GM23338 (cell line): Measurements from ENCODE around the gene RAD51B. TPM values are rescaled to one million over a fixed set of nuclear protein-coding genes. Genes with fewer than 3 reads are reported as not detected.

ENCODE experiments used
- ATAC-seq: fragments of 200-7000 bp; cut with Tn5 transposase; 3 replicates; pipeline ENCODE4 v1.9.1; 2020
- DNase-seq: peaks from one replicate; pipeline ENCODE4 v3.0.0-alpha.2; 2015; ENCODE audit warnings: low spot score
- H2AFZ ChIP-seq: fragments of 200-600 bp; sonication (generic); 2 replicates; pipeline ENCODE4 v1.8.0; 2016; ENCODE audit warnings: antibody characterized with exemption, mild to moderate bottlenecking, moderate library complexity
- H3F3A ChIP-seq: fragments of 200-600 bp; sonication (generic); replicated peaks from 2 replicates; pipeline ENCODE4 v1.8.0; 2017; ENCODE audit warnings: antibody characterized with exemption, mixed run types, low read depth
- H3K27ac ChIP-seq: fragments of 200-600 bp; sonication (generic); 2 replicates; pipeline ENCODE4 v1.6.1; 2016; ENCODE audit warnings: low read depth
- H3K27me3 ChIP-seq: fragments of 200-600 bp; sonication (generic); 2 replicates; pipeline ENCODE4 v1.8.0; 2016; ENCODE audit warnings: mild to moderate bottlenecking, mixed run types, moderate library complexity; ENCODE audit not compliant: insufficient read depth
- H3K36me3 ChIP-seq: fragments of 200-600 bp; sonication (generic); 2 replicates; pipeline ENCODE4 v1.8.0; 2016; ENCODE audit warnings: mild to moderate bottlenecking; ENCODE audit not compliant: insufficient read depth
- H3K4me1 ChIP-seq: fragments of 200-600 bp; sonication (generic); 2 replicates; pipeline ENCODE4 v1.8.0; 2016; ENCODE audit warnings: mild to moderate bottlenecking, moderate library complexity; ENCODE audit not compliant: insufficient read depth
- H3K4me2 ChIP-seq: fragments of 200-600 bp; sonication (generic); 2 replicates; pipeline ENCODE4 v1.7.1; 2017; ENCODE audit warnings: mixed run types
- H3K4me3 ChIP-seq: fragments of 200-600 bp; sonication (generic); 2 replicates; pipeline ENCODE4 v1.6.1; 2016; ENCODE audit warnings: mixed run types
- H3K79me2 ChIP-seq: fragments of 200-600 bp; sonication (generic); replicated peaks from 2 replicates; pipeline ENCODE4 v1.8.0; 2017; ENCODE audit warnings: mild to moderate bottlenecking; ENCODE audit not compliant: insufficient read depth
- H3K9me2 ChIP-seq: fragments of 200-600 bp; sonication (generic); 2 replicates; pipeline ENCODE4 v1.8.0; 2017; ENCODE audit not compliant: insufficient read depth
- H4K20me1 ChIP-seq: fragments of 200-600 bp; sonication (generic); replicated peaks from 2 replicates; pipeline ENCODE4 v1.8.0; 2017; ENCODE audit warnings: mild to moderate bottlenecking; ENCODE audit not compliant: insufficient read depth
- H3K27ac Mint-ChIP-seq: 2 replicates; pipeline ENCODE4 v1.8.0; 2020; ENCODE audit warnings: inconsistent platforms, mild to moderate bottlenecking, moderate library complexity, mixed read lengths
- H3K27me3 Mint-ChIP-seq: 3 replicates; pipeline ENCODE4 v1.8.0; 2022; ENCODE audit warnings: low read depth, mild to moderate bottlenecking, moderate library complexity, mixed read lengths, inconsistent platforms; ENCODE audit not compliant: insufficient read depth, poor library complexity
- H3K36me3 Mint-ChIP-seq: 3 replicates; pipeline ENCODE4 v1.8.0; 2021; ENCODE audit warnings: low read depth, mild to moderate bottlenecking, inconsistent platforms, moderate library complexity, mixed read lengths
- H3K4me1 Mint-ChIP-seq: 3 replicates; pipeline ENCODE4 v1.8.0; 2020; ENCODE audit warnings: mild to moderate bottlenecking, inconsistent platforms, mixed read lengths
- H3K4me3 Mint-ChIP-seq: 3 replicates; pipeline ENCODE4 v1.8.0; 2021; ENCODE audit warnings: moderate library complexity, mild to moderate bottlenecking, inconsistent platforms, mixed read lengths
- H3K9me3 Mint-ChIP-seq: 3 replicates; pipeline ENCODE4 v1.8.0; 2020; ENCODE audit warnings: moderate library complexity, mild to moderate bottlenecking, inconsistent platforms, mixed read lengths
- CREB1 ChIP-seq: fragments of 250-450 bp; sonication (Bioruptor Pico); IDR thresholded peaks from 2 replicates; pipeline ENCODE4 v1.5.0; 2020; ENCODE audit warnings: low read depth, mild to moderate bottlenecking, moderate library complexity
- CTCF ChIP-seq, 2 experiments: fragments of 200-600 bp in 1 of 2; sonication (generic) in 1 of 2; conservative IDR thresholded peaks; 2 replicates each; pipeline versions ENCODE4 v1.5.1 to v1.6.1; 2016 to 2017; ENCODE audit warnings: antibody characterized with exemption in 2 of 2, low read depth in 2 of 2, mild to moderate bottlenecking in 2 of 2, moderate library complexity in 1 of 2
- EZH2 ChIP-seq: fragments of 200-600 bp; sonication (generic); IDR thresholded peaks from one replicate; pipeline ENCODE4 v1.8.0; 2017; ENCODE audit warnings: antibody characterized with exemption, mild to moderate bottlenecking, low read depth; ENCODE audit not compliant: unreplicated experiment
- EZH2phosphoT487 ChIP-seq: fragments of 200-600 bp; sonication (generic); IDR thresholded peaks from one replicate; pipeline ENCODE4 v1.8.1; 2018; ENCODE audit warnings: antibody characterized with exemption; ENCODE audit not compliant: unreplicated experiment
- JUNB ChIP-seq: IDR thresholded peaks from one replicate; pipeline ENCODE4 v1.6.1; 2016; ENCODE audit warnings: antibody characterized with exemption; ENCODE audit not compliant: unreplicated experiment
- NANOG ChIP-seq: IDR thresholded peaks from 2 replicates; pipeline ENCODE4 v1.6.1; 2016; ENCODE audit warnings: antibody characterized with exemption, borderline replicate concordance
- POLR2AphosphoS5 ChIP-seq: IDR thresholded peaks from 2 replicates; pipeline ENCODE4 v1.6.1; 2016; ENCODE audit warnings: antibody characterized with exemption, low read depth
- STAT1 ChIP-seq: IDR thresholded peaks from one replicate; pipeline ENCODE4 v1.6.1; 2016; ENCODE audit warnings: antibody characterized with exemption; ENCODE audit not compliant: unreplicated experiment
- ZNF114 ChIP-seq: fragments of 250-450 bp; sonication (Bioruptor Pico); IDR thresholded peaks from 2 replicates; pipeline ENCODE4 v1.5.0; 2020; ENCODE audit warnings: mild to moderate bottlenecking, moderate library complexity
- ZNF331 ChIP-seq: fragments of 250-450 bp; sonication (Bioruptor Pico); IDR thresholded peaks from 2 replicates; pipeline ENCODE4 v1.5.0; 2020; ENCODE audit warnings: low read depth, mild to moderate bottlenecking, moderate library complexity
- ZNF462 ChIP-seq: fragments of 250-450 bp; sonication (Bioruptor Pico); IDR thresholded peaks from 2 replicates; pipeline ENCODE4 v1.5.0; 2020; ENCODE audit warnings: mild to moderate bottlenecking, moderate library complexity
- polyA plus RNA-seq: library from polyadenylated mRNA; unstranded; fragments of >200 nt; fragmentation: Nextera tagmentation; extraction: Ambion mirVana; gene quantifications from 2 replicates; pipeline ENCODE4 v1.2.1, GENCODE V29; 2016
- total RNA-seq: library from RNA; depleted of rRNA; stranded (reverse); fragments of >200 nt; shearing (Covaris generic); gene quantifications from 2 replicates; pipeline ENCODE4 v1.2.3, GENCODE V29; 2014
- TF ChIP-seq, protein P1 (sequence below): IDR thresholded peaks from 2 replicates; pipeline ENCODE4 v1.6.1; 2016; ENCODE audit warnings: antibody characterized with exemption
- TF ChIP-seq, protein P2 (sequence below): IDR thresholded peaks from one replicate; pipeline ENCODE4 v1.6.1; 2018; ENCODE audit warnings: antibody characterized with exemption; ENCODE audit not compliant: unreplicated experiment

RAD51B gene
- total and polyA plus RNA-seq, 2 experiments from 2014 or later: 15.7 to 29.1 TPM

DNA sequence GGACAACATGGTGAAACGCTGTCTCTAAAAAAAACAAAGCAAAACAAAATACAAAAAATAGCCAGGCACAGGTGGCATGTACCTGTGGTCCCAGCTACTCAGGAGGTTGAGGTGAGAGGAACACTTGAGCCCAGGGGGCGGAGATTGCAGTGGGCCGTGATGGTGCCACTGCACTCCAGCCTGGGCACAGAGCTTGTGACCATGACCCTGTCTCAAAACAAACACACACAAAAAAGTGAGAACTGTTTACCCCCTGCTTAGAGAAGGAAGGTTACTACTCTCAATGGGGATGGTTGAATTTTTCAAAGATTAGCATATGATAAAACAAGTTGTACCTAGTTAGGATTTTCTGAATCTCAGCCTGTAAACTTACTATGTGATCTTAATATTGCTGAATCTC, 905.3 kb downstream of the RAD51B start:
- H3K79me2 ChIP-seq: no peaks in the 10 kb centered on the region
- H3K4me1 ChIP-seq: no peaks in the 10 kb centered on the region
- TF ChIP-seq ZNF114 (no peak), EZH2phosphoT487 (no peak), CTCF (conservative IDR thresholded peaks at IDR 0.05; ENCODE audit: low read depth in 2 of 2) (no peak), POLR2AphosphoS5 (no peak), NANOG (no peak), ZNF331 (CRISPR knock-in tag) (no peak), STAT1 (no peak), JUNB (no peak), ZNF462 (no peak), CREB1 (CRISPR knock-in tag) (no peak), EZH2 (no peak)
- TF ChIP-seq, protein P1, sequence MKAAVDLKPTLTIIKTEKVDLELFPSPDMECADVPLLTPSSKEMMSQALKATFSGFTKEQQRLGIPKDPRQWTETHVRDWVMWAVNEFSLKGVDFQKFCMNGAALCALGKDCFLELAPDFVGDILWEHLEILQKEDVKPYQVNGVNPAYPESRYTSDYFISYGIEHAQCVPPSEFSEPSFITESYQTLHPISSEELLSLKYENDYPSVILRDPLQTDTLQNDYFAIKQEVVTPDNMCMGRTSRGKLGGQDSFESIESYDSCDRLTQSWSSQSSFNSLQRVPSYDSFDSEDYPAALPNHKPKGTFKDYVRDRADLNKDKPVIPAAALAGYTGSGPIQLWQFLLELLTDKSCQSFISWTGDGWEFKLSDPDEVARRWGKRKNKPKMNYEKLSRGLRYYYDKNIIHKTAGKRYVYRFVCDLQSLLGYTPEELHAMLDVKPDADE: no peak
- TF ChIP-seq, protein P2, sequence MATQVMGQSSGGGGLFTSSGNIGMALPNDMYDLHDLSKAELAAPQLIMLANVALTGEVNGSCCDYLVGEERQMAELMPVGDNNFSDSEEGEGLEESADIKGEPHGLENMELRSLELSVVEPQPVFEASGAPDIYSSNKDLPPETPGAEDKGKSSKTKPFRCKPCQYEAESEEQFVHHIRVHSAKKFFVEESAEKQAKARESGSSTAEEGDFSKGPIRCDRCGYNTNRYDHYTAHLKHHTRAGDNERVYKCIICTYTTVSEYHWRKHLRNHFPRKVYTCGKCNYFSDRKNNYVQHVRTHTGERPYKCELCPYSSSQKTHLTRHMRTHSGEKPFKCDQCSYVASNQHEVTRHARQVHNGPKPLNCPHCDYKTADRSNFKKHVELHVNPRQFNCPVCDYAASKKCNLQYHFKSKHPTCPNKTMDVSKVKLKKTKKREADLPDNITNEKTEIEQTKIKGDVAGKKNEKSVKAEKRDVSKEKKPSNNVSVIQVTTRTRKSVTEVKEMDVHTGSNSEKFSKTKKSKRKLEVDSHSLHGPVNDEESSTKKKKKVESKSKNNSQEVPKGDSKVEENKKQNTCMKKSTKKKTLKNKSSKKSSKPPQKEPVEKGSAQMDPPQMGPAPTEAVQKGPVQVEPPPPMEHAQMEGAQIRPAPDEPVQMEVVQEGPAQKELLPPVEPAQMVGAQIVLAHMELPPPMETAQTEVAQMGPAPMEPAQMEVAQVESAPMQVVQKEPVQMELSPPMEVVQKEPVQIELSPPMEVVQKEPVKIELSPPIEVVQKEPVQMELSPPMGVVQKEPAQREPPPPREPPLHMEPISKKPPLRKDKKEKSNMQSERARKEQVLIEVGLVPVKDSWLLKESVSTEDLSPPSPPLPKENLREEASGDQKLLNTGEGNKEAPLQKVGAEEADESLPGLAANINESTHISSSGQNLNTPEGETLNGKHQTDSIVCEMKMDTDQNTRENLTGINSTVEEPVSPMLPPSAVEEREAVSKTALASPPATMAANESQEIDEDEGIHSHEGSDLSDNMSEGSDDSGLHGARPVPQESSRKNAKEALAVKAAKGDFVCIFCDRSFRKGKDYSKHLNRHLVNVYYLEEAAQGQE: no peak
- peaks cover 4% of the 10 kb centered on the region; the same call in 1 of the 3 replicates for H3K4me1 Mint-ChIP-seq
- H3F3A ChIP-seq: no peaks in the 10 kb centered on the region
- no peaks in the 10 kb centered on the region for H4K20me1 ChIP-seq
- H3K9me3 Mint-ChIP-seq: peaks cover 5% of the 10 kb centered on the region; the same call in 1 of the 3 replicates
- H3K4me3 ChIP-seq: no peak overlapping the region
- no peaks in the 10 kb centered on the region for H3K36me3 ChIP-seq
- H3K9me2 ChIP-seq: no peaks in the 10 kb centered on the region
- H3K27me3 Mint-ChIP-seq: peaks cover 4% of the 10 kb centered on the region
- no peaks in the 10 kb centered on the region for H3K27me3 ChIP-seq
- H3K4me2 ChIP-seq: no peak overlapping the region
- no peaks in the 10 kb centered on the region for H3K36me3 Mint-ChIP-seq
- H3K27ac Mint-ChIP-seq: no peak overlapping the region
- ATAC-seq (no peak), DNase-seq (no peak)
- no peak overlapping the region for H3K27ac ChIP-seq
- no peak overlapping the region for H3K4me3 Mint-ChIP-seq
- no peak overlapping the region for H2AFZ ChIP-seq
